HepG2 (cell line): ENCODE data around the gene SOX12. TPM values are rescaled to one million over a fixed set of nuclear protein-coding genes. Genes with fewer than 3 reads are reported as not detected.

Source experiments
- ADNP ChIP-seq: sonication (generic); formaldehyde crosslinking; IDR thresholded peaks from 2 replicates; pipeline ENCODE4 v1.4.0; 2020; ENCODE audit warnings: missing genetic modification reagents
- AHDC1 ChIP-seq: sonication (generic); formaldehyde crosslinking; IDR thresholded peaks from 2 replicates; pipeline ENCODE4 v1.5.1; 2020; ENCODE audit warnings: mild to moderate bottlenecking, missing genetic modification reagents, borderline replicate concordance
- CSRNP1 ChIP-seq: sonication (generic); formaldehyde crosslinking; IDR thresholded peaks from 2 replicates; pipeline ENCODE4 v1.8.1; 2023; ENCODE audit warnings: mild to moderate bottlenecking, missing genetic modification reagents
- E2F2 ChIP-seq: sonication (generic); formaldehyde crosslinking; IDR thresholded peaks from 2 replicates; pipeline ENCODE4 v1.4.0; 2020; ENCODE audit warnings: missing genetic modification reagents, borderline replicate concordance
- NCOA1 ChIP-seq: sonication (generic); formaldehyde crosslinking; IDR thresholded peaks from 2 replicates; pipeline ENCODE4 v1.9.0; 2021; ENCODE audit warnings: missing genetic modification reagents
- NFE2L2 ChIP-seq: fragments of 150-350 bp; IDR thresholded peaks from 2 replicates; pipeline ENCODE4 v1.6.1; 2014; ENCODE audit warnings: low read length
- PAWR ChIP-seq: sonication (generic); formaldehyde crosslinking; IDR thresholded peaks from 2 replicates; pipeline ENCODE4 v1.4.0; 2020; ENCODE audit warnings: missing genetic modification reagents, mild to moderate bottlenecking, borderline replicate concordance
- PAXIP1 ChIP-seq: sonication (generic); formaldehyde crosslinking; conservative IDR thresholded peaks from 2 replicates; pipeline ENCODE4 v1.4.0; 2020; ENCODE audit warnings: mild to moderate bottlenecking, missing genetic modification reagents, moderate library complexity
- RBM39 ChIP-seq: fragments of 200-400 bp; formaldehyde crosslinking; IDR thresholded peaks from one replicate; pipeline ENCODE4 v1.6.1; 2018; ENCODE audit warnings: antibody characterized with exemption, mild to moderate bottlenecking, low read depth, low read length; ENCODE audit not compliant: poor library complexity, severe bottlenecking
- RFXAP ChIP-seq: sonication (generic); formaldehyde crosslinking; IDR thresholded peaks from 2 replicates; pipeline ENCODE4 v1.4.0; 2020; ENCODE audit warnings: missing genetic modification reagents, borderline replicate concordance
- SOX13 ChIP-seq, 3 experiments: fragments of 450-650 bp in 1 of 3; sonication (generic) in 1 of 3; formaldehyde crosslinking in 1 of 3; IDR thresholded peaks in 2 of 3; conservative IDR thresholded peaks in 1 of 3; 2 replicates each; pipeline versions ENCODE4 v1.5.0 to v1.6.1; 2016 to 2020; ENCODE audit warnings: antibody characterized with exemption in 1 of 3, mild to moderate bottlenecking in 1 of 3, missing compliant biosample characterization in 1 of 3, missing genetic modification reagents in 1 of 3, moderate library complexity in 1 of 3
- SPEN ChIP-seq: sonication (generic); formaldehyde crosslinking; IDR thresholded peaks from 2 replicates; pipeline ENCODE4 v1.5.1; 2020; ENCODE audit warnings: low read depth, mild to moderate bottlenecking, missing genetic modification reagents
- U2AF2 ChIP-seq: fragments of 200-400 bp; formaldehyde crosslinking; IDR thresholded peaks from 2 replicates; pipeline ENCODE4 v1.6.1; 2017; ENCODE audit warnings: low read depth, mild to moderate bottlenecking, low read length
- ZNF138 ChIP-seq: sonication (generic); formaldehyde crosslinking; IDR thresholded peaks from 2 replicates; pipeline ENCODE4 v1.5.0; 2020; ENCODE audit warnings: mild to moderate bottlenecking, low read depth, missing genetic modification reagents
- ZNF225 ChIP-seq: sonication (generic); formaldehyde crosslinking; IDR thresholded peaks from 2 replicates; pipeline ENCODE4 v1.4.0; 2020; ENCODE audit warnings: mild to moderate bottlenecking, missing genetic modification reagents
- ZNF652 ChIP-seq: IDR thresholded peaks from 2 replicates; pipeline ENCODE4 v1.6.1; 2016; ENCODE audit warnings: low read depth, borderline replicate concordance
- polyA plus RNA-seq, 8 experiments: library from polyadenylated mRNA; depleted of rRNA in 3 of 8; stranded (reverse) in 7 of 8; unstranded in 1 of 8; fragments of >200 nt; fragmentation: Illumina TruSeq in 4 of 8; extraction: Trizol in 4 of 8; gene quantifications; 2 replicates each; pipeline versions ENCODE4 v1.2.1 to v1.2.3, GENCODE V29; 2011 to 2016; ENCODE audit warnings: low read depth in 4 of 8, missing spikeins in 1 of 8, mixed read lengths in 1 of 8; ENCODE audit not compliant: insufficient read depth in 1 of 8
- total RNA-seq, 5 experiments: library from RNA; depleted of rRNA; stranded (reverse); fragments of >200 nt; fragmentation: Illumina TruSeq; extraction: Trizol; gene quantifications; 2 replicates each; pipeline ENCODE4 v1.2.3, GENCODE V29; 2016; ENCODE audit warnings: low read depth in 1 of 5

The SOX12 gene
- total and polyA plus RNA-seq, 2 of the 13 experiments (the other 11 are each of a cell fraction or from before 2014, with no cell fraction given): 10.0 to 18.7 TPM

GRCh38 chr20:354298-354977, 29.1 kb downstream of the SOX12 start (continued):
- TF ChIP-seq PAXIP1 (CRISPR knock-in tag): peak; percentile 38
- no peak for TF ChIP-seq AHDC1 (CRISPR knock-in tag)
- 0 out of 2 replicates have a peak, but pooled peaks have one; percentile 49 for TF ChIP-seq ZNF225 (CRISPR knock-in tag)
- no peak for TF ChIP-seq ADNP (CRISPR knock-in tag)
- peak; percentile 61 for TF ChIP-seq RBM39
- TF ChIP-seq SPEN (CRISPR knock-in tag): peak; percentile 62; the same call in 1 of the 2 replicates
- 0 out of 2 replicates have a peak, but pooled peaks have one; percentile 44 for TF ChIP-seq CSRNP1 (CRISPR knock-in tag)
- 0 out of 2 replicates have a peak, but pooled peaks have one; percentile 36 for TF ChIP-seq ZNF652
- TF ChIP-seq NFE2L2: no peak
- TF ChIP-seq U2AF2: no peak
- TF ChIP-seq NCOA1 (CRISPR knock-in tag): no peak
- no peak for TF ChIP-seq PAWR (CRISPR knock-in tag)
- TF ChIP-seq RFXAP (CRISPR knock-in tag): no peak; the same call in 1 of the 2 replicates
- no peak for TF ChIP-seq ZNF138 (CRISPR knock-in tag)
- no peak for TF ChIP-seq E2F2
- no peak for TF ChIP-seq SOX13 (IDR thresholded peaks at IDR 0.05)
- TF ChIP-seq SOX13 (CRISPR knock-in tag; conservative IDR thresholded peaks at IDR 0.05 in 1 of 2, IDR thresholded peaks at IDR 0.05 in 1 of 2): peak in 1 of 2 experiments; percentile 59; a peak in 2 of 4 replicates
